ENCODE measurements around the gene ATG7. TPM values are rescaled to one million over a fixed set of nuclear protein-coding genes. Genes with fewer than 3 reads are reported as not detected.
"Not testable (repeated sequence)": the region's sequence is repeated elsewhere in the genome, so short reads cannot be mapped to it uniquely, and the experiment has no call there.

The ATG7 gene
- total RNA-seq, 2 experiments from 2014 or later = 31.0 to 33.1 TPM

GRCh38 chr3:11480663-11481298, 208.6 kb downstream of the ATG7 start:
- no peak for TF ChIP-seq CTCF (IDR thresholded peaks at IDR 0.05)

GRCh38 chr3:11481556-11481955, 209.4 kb downstream of the ATG7 start:
- intact Hi-C loops (cut with micrococcal nuclease) = no loop called here
- Mint-ChIP-seq H3K4me3 (no peak overlapping the region), H3K27ac (no peak overlapping the region), H3K9me3 (peaks cover 7% of the 10 kb centered on the region), H3K4me1 (ENCODE audit: low read depth) (peaks cover 3% of the 10 kb centered on the region), H3K36me3 (ENCODE audit: low read depth) (peaks cover 10% of the 10 kb centered on the region), H3K27me3 (no peaks in the 10 kb centered on the region)
- no peak for ATAC-seq
- no peak for TF ChIP-seq CTCF (IDR thresholded peaks at IDR 0.05)
- DNase-seq = no peak
- ChIA-PET CTCF (no interaction called here), POLR2A (interaction anchor here (0.5 kb wide), 1 partner anchor 10 kb away, joined by 3 read pairs; no protein-coding TSS in a partner anchor)

More at GRCh38 chr3:11480663-11481298, 208.6 kb downstream of the ATG7 start:
- ChIA-PET POLR2A (no interaction called here), CTCF (no interaction called here)
- no peak for DNase-seq
- ATAC-seq = no peak
- Mint-ChIP-seq H3K4me3 (no peak overlapping the region), H3K36me3 (ENCODE audit: low read depth) (peaks cover 6% of the 10 kb centered on the region), H3K27ac (no peak overlapping the region), H3K27me3 (no peaks in the 10 kb centered on the region), H3K4me1 (ENCODE audit: low read depth) (peaks cover 3% of the 10 kb centered on the region), H3K9me3 (peaks cover 7% of the 10 kb centered on the region)
- intact Hi-C loops (cut with micrococcal nuclease) = no loop called here

GRCh38 chr3:11482021-11482420, 209.8 kb downstream of the ATG7 start:
- no peak for DNase-seq
- no peak for TF ChIP-seq CTCF (IDR thresholded peaks at IDR 0.05)
- H3K27me3 Mint-ChIP-seq = no peaks in the 10 kb centered on the region
- H3K9me3 Mint-ChIP-seq = peaks cover 7% of the 10 kb centered on the region
- H3K4me1 Mint-ChIP-seq (ENCODE audit: low read depth) = peaks cover 3% of the 10 kb centered on the region
- no peak overlapping the region for H3K4me3 Mint-ChIP-seq
- H3K27ac Mint-ChIP-seq = no peak overlapping the region
- intact Hi-C loops (cut with micrococcal nuclease) = no loop called here
- H3K36me3 Mint-ChIP-seq (ENCODE audit: low read depth) = peaks cover 10% of the 10 kb centered on the region
- ChIA-PET CTCF (no interaction called here), POLR2A (interaction anchor here (0.5 kb wide), 1 partner anchor 11 kb away, joined by 3 read pairs; no protein-coding TSS in a partner anchor)
- no peak for ATAC-seq

GRCh38 chr3:11488356-11488755, 216.2 kb downstream of the ATG7 start:
- CTCF ChIA-PET; DNase-seq; intact Hi-C loops (cut with micrococcal nuclease); H3K27ac Mint-ChIP-seq; ATAC-seq; H3K27me3 Mint-ChIP-seq; H3K4me3 Mint-ChIP-seq; H3K4me1 Mint-ChIP-seq (ENCODE audit: low read depth); POLR2A ChIA-PET; H3K9me3 Mint-ChIP-seq: not testable (repeated sequence)
- peaks cover 12% of the 10 kb centered on the region for H3K36me3 Mint-ChIP-seq (ENCODE audit: low read depth)

GRCh38 chr3:11494131-11494916, 222.1 kb downstream of the ATG7 start:
- Mint-ChIP-seq H3K27me3 (no peaks in the 10 kb centered on the region), H3K9me3 (peaks cover 2% of the 10 kb centered on the region), H3K4me3 (no peak overlapping the region), H3K27ac (no peak overlapping the region), H3K4me1 (ENCODE audit: low read depth) (no peaks in the 10 kb centered on the region), H3K36me3 (ENCODE audit: low read depth) (peaks cover 14% of the 10 kb centered on the region)
- ChIA-PET CTCF (no interaction called here), POLR2A (no interaction called here)
- no peak for TF ChIP-seq CTCF (IDR thresholded peaks at IDR 0.05)
- no peak for DNase-seq
- no peak for ATAC-seq
- intact Hi-C loops (cut with micrococcal nuclease) = no loop called here
